ENCODE data around the gene ILK.
A peak's percentile ranks its signal among the peaks of the same experiment; 100 is the strongest.

Gene ILK

DNA sequence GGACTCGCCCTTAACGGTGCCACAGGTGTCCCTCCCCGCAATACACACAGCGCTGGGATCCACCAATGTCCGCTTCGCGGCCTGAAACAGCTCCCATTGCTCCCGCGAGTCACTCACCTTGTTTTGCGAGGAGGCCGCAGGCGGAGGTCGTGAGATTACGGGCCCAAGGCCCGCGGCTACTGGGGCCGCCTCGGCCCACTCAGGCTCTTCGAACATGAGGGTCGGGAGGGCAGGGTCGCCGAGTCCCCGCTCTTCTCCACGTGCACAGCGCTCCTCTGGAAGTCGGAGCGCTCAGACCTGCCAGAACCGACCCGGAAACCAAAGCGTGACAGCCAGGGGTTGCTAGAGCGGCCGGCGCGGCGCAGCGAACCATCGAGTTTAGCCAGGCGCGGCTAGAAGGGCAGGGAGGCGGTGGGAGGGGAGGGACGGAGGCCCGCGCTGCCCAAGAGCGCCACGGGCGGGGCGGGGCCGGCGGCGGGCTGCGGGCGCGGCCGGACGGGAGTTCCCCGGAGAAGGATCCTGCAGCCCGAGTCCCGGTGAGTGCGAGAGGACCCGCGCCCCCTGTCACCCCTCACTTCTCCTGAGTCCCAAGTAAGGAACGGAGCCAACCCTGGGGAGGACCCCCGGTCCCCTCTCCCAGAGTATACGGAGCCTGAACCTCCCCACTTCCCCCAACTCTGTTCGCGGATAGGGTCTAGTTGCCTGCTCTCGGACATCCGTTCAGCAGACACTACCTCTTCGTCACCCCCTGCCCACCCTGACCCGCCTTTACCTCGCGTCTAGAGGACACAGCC lies at the start of gene ILK, which contains the start of gene RRP8:
ILK (plus strand) TSS at position 488 of the 794 bp plus-strand sequence. CDS start 498 bp downstream, outside the sequence.
RRP8 (minus strand) TSS at position 330 of the 794 bp plus-strand sequence; CDS start at position 216, 114 bp downstream.
- TF ChIP-seq CTCF (IDR thresholded peaks at IDR 0.05; ENCODE audit: low read depth, low read length, missing control alignments) = peak; percentile 18
- DNase-seq (ENCODE audit: low read depth) = peak; percentile 66
- peak within 1 kb of the TSS; percentile 99 for H3K4me3 ChIP-seq (ENCODE audit: low read depth, low read length)
- in situ Hi-C loops (cut with HindIII; ENCODE audit: low sequenced_read_pairs) = no loop called here

DNA sequence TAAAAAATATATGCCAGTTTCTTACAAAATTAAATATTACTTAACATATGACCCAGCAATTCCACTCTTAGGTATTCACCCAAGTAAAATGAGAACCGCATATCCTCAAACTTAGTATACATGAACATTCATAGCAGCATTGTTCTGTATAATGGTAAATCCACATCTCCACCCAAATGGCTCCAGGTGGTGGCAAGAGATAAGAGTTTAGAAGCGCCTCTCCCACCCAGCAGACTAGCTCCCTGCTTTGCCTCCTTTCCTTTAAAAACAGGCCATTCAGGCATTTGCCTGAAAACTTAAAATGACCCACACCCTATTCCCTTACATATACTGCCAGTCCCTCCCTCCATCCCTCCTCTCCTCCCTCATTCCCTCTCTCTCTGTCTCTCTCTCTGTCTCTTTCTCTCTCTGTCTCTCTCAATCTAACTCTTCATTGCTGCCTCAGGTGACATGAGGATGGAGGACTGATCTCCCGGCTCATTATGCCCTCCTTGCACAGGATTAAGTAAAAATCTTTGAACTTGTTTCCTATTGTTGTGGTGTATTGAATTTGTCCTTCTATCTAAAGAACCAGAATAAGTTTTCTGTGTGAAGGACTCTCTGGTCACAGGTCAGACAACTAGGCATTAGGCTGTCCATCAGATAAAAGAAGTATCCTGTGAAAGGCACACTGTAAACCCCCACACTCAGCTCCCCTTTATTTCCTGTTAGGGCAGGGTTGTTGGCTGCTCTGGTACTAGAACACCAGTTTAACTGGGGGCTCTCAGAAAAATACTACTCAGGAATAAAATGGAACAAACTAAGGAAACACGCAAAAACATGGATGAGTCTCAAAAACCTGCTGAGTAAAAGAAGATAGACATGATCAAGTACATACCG lies 48.5 kb upstream of the ILK start:
- DNase-seq (ENCODE audit: low read depth) = no peak
- TF ChIP-seq CTCF (IDR thresholded peaks at IDR 0.05; ENCODE audit: low read depth, low read length, missing control alignments) = no peak
- no peak overlapping the region for H3K4me3 ChIP-seq (ENCODE audit: low read depth, low read length)
- in situ Hi-C loops (cut with HindIII; ENCODE audit: low sequenced_read_pairs) = no loop called here

DNA sequence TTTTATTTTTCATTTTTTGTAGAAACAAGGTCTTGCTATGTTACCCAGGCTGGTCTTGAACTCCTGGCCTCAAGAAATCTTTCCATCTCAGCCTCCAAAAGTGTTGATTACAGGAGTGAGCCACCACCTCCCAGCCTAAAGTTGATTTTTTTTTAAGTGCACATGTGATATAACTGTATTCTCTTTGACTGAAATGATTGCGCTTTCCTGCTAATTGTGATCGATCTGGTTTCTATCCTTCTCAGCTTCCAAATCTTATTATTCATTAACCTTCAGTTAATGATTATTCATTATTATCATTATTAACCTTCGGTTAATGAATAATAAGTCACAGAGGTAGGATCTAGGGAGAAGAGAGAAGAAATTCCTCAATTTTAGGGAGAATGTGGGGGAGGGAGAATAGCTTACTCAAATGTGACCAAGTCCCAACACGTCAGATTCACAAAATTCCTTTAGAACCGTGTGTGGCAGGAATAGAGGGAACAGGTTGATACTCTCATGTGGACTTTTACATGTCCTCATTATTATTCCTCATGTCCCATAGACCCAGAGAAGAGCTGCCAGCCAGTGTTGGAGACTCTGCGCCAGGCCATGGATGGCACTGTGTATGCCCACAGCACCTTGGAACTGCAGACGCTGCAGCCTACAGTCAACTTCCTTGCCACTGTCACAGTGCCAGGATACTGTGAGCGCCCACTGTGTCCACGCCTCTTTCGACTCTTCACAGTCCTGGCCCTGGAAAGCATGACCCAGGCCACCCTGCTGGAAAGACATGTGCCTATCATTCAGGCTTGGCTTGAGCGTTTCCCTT lies 47.2 kb upstream of the ILK start:
- no peak for DNase-seq (ENCODE audit: low read depth)
- in situ Hi-C loops (cut with HindIII; ENCODE audit: low sequenced_read_pairs) = no loop called here
- H3K4me3 ChIP-seq (ENCODE audit: low read depth, low read length) = no peak overlapping the region
- TF ChIP-seq CTCF (IDR thresholded peaks at IDR 0.05; ENCODE audit: low read depth, low read length, missing control alignments) = no peak

DNA sequence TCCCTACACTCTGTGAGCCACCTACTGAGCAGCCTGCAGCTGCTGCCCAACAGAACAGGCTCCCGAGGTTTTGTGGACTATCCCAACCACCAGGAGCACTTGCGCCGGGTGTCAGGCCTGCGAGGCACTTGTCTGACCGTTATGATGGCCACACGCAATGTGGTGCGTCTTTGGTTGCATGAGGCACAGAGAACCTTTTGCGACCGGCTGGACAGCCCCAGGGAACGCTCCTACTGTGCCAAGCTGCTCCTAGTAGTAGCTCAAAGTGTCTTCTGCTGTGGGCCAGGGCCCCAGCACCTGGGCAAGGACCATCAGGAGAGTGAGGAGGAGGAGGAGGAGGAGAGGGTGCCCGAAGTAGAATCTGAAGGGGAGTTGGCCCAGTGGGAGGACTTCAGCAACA lies 46.5 kb upstream of the ILK start:
- no peak for TF ChIP-seq CTCF (IDR thresholded peaks at IDR 0.05; ENCODE audit: low read depth, low read length, missing control alignments)
- H3K4me3 ChIP-seq (ENCODE audit: low read depth, low read length) = no peak overlapping the region
- no peak for DNase-seq (ENCODE audit: low read depth)
- in situ Hi-C loops (cut with HindIII; ENCODE audit: low sequenced_read_pairs) = no loop called here

DNA sequence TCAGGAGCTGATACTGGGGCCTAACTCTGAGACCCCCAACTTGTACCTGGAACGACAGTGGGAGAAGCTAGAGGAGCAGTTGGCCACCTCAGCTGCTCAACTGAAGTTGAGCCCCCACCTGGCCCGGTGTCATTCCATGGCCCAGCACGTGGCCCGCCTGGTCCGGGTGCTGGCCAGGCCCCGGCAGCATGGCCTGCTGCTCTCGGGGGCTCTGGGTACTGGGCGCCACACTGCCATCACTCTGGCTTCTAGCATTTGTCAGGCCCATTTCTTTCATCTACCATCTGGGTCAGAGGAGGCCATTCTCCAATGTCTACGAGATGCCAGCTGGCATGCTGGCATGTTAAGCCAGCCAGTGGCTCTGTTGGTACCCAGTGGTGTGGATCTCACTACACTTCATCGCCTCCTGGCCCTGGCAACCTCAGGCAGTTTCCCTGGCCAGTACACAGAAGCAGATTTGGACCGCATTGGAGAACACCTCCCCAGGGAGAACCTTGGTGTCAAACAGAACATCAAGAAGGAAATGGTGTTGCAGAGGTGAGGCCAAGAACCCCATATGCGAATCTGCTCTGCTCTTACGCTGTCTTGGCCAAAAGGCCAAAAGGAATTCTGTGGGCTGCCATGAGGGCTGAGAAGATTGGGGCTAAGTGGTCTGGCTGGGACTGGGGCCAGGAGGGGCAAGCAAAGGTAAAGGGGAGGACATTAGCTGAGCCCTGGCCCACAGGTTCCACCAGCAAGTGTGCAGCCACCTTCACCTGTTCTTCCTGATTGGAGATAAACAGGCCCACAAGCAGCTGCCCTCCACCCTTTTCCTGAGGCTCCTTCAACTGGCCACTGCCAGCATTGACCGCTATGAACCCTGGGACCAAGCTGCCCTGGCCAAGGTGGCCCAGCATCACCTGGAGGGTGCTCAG lies 45.6 kb upstream of the ILK start:
- no peak for TF ChIP-seq CTCF (IDR thresholded peaks at IDR 0.05; ENCODE audit: low read depth, low read length, missing control alignments)
- DNase-seq (ENCODE audit: low read depth) = no peak
- no peak overlapping the region for H3K4me3 ChIP-seq (ENCODE audit: low read depth, low read length)
- in situ Hi-C loops (cut with HindIII; ENCODE audit: low sequenced_read_pairs) = no loop called here

Measured in astrocyte of the cerebellum (primary cell).